ENCODE results near the gene GPR78.

DNA sequence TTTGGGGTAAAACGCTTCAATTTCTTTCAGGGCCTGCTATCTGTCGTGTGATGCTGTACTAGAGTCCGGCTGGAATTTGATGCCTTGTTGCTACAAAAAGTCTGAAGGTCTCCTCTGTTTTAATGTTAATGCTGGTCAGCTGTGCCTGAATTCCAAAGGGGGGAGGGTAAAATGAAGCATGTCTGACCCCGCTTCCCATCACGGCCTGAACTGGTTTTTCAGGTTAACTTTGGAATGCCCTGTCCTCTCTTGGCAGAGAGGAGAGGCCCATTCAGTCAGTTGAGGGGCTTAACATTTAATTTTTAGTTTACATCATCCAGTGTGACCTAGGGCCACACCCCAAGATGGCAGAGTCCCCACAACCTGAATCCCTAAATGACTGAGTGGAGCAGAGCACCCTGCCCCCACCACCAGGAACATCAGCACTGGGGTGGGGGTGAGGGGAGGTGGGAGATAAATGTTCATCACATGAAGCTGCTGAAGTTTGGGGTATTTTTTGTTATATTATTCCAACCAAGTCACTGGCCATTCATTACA lies 47.9 kb upstream of the GPR78 start:
- TF ChIP-seq POLR2AphosphoS5 (IDR thresholded peaks at IDR 0.05; ENCODE audit: low read depth, low read length) (no peak), REST (IDR thresholded peaks at IDR 0.05; ENCODE audit: insufficient read depth in 1 of 2, low read depth in 2 of 2, low read length in 2 of 2) (no peak)

All from PFSK-1 (cell line).